GM13977 (cell line): ENCODE results near the gene PRH1.

Experiments
- DNase-seq: peaks from one replicate; pipeline ENCODE4 v3.0.0; 2012; ENCODE audit warnings: low spot score
- in situ Hi-C: fragments of 300-500 bp; cut with MboI; formaldehyde crosslinking; loops from one replicate; pipeline ENCODE4 v1.12.0; 2022; ENCODE audit warnings: low sequenced_read_pairs, low pct_unique_long_range_greater_than_20kb, mixed read lengths, inconsistent platforms; ENCODE audit not compliant: unreplicated experiment
- TF ChIP-seq, protein P1 (sequence below): IDR thresholded peaks from 2 replicates; pipeline ENCODE4 v1.5.1; 2012; ENCODE audit warnings: mild to moderate bottlenecking, control low read depth; ENCODE audit not compliant: insufficient read depth; ENCODE audit errors: extremely low read depth, missing control alignments

The PRH1 gene

DNA sequence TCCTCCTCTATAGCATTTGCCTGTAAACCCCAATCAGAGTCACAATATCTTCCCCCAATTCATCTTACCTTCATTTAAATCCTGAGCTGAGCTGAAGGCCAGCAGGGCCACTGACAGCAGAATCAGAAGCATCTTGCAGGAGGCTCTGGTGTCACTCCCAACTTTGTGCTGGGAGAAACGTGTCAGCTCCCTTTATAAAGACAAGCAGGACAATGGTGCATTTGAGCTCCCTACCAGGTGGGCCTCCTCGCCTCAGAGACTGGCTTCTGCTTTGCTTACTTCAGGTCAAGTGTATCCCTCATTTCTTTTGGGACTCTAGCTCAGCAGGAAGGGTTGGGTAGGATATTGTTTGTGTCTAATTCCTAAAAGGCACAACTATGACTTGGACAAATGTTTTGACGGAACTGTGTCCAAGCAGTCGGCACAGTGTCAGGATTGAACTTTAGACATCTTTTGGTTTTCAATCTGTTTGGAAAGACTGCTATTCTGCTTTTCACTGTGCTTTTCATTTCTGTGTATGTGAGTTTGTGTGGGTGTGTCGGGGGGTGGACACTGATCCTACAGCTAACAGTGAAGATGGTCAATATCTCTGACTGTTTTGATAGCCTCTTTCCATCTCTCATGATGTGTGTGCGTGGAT is at the start of gene PRH1:
TSS of gene PRH1 (minus strand) at position 170 of the 640 bp plus-strand sequence. CDS start at position 132, 38 bp downstream.
- no peak for DNase-seq
- TF ChIP-seq, protein P1, sequence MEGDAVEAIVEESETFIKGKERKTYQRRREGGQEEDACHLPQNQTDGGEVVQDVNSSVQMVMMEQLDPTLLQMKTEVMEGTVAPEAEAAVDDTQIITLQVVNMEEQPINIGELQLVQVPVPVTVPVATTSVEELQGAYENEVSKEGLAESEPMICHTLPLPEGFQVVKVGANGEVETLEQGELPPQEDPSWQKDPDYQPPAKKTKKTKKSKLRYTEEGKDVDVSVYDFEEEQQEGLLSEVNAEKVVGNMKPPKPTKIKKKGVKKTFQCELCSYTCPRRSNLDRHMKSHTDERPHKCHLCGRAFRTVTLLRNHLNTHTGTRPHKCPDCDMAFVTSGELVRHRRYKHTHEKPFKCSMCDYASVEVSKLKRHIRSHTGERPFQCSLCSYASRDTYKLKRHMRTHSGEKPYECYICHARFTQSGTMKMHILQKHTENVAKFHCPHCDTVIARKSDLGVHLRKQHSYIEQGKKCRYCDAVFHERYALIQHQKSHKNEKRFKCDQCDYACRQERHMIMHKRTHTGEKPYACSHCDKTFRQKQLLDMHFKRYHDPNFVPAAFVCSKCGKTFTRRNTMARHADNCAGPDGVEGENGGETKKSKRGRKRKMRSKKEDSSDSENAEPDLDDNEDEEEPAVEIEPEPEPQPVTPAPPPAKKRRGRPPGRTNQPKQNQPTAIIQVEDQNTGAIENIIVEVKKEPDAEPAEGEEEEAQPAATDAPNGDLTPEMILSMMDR = no peak
- in situ Hi-C loops = no loop called here

DNA sequence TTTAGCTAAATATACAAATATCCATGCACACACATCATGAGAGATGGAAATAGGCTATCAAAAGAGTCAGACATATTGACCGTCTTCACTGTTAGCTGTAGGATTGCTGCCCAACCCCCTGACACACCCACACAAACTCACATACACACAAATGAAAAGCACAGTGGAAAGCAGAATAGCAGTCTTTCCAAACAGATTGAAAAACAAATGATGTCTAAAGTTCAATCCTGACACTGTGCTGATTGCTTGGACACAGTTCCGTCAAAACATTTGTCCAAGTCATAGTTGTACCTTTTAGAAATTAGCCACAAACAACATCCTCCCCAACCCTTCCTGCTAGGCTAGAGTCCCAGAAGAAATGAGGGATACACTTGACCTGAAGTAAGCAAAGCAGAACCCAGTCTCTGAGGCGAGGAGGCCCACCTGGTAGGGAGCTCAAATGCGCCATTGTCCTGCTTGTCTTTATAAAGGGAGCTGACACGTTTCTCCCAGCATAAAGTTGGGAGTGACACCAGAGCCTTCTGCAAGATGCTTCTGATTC is 44.8 kb upstream of the PRH1 start, which contains the start of gene PRH2:
TSS of gene PRH2 (plus strand) at position 491 of the 541 bp plus-strand sequence. CDS start at position 529, 38 bp downstream.
- no peak for DNase-seq
- TF ChIP-seq, protein P1 = no peak
- in situ Hi-C loops = no loop called here

DNA sequence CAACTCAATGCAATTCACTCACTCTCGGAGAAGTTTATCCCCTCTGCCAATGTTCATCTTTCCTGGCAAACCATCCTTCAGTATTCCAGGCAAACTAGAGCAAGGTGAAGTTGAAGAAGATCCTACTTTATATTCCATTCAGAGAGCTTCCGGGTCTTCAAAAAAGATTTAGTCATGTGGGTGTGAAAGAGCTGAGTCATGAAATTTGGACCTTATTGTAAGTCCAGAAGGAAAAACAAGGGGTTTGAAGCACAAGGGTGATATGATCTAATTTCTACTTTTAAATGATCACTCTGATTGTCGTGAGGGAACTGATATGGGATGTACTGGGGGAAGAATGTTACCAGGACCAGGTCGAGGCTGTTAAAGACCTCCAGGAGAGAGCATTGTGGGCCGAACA is 42.2 kb upstream of the PRH1 start:
- no peak for DNase-seq
- TF ChIP-seq, protein P1 = no peak
- in situ Hi-C loops = no loop called here

DNA sequence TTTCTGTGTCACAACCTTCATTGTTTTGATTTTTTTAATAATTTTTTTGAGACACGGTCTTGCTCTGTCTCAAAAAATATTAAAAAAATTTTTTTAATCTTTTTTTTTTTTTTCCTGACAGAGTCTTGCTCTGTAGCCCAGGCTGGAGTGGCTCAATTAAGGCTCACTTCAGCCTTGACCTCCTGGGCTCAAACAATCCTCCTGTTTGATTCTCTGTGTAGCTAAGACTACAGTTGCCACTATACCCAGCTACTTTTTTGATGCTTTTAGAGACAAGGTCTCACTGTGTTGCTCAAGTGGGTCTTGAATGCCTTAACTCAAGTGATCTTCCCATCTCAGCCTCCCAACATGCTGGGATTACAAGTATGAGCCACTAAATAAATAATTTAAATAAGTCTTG is 35.8 kb upstream of the PRH1 start:
- in situ Hi-C loops = no loop called here
- TF ChIP-seq, protein P1 = no peak
- DNase-seq = no peak

DNA sequence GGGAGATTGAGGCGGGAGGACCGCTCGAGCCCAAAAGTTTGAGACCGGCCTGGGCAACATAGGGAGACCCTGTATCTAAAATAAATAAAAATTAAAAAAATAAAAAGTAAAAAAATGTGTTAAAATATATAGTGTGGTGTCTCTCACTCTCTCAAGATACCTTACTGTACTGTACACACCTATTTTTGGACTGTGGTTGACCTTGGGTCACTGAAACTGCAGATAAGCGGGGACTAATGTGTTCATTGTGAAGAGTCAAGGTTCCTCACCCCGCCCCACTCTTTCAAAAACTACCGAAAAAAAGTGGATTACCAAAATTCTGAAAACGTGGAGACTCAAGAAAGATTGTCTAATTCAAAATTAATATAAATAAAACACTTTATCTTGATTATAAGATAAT is 26.3 kb upstream of the PRH1 start:
- DNase-seq = no peak
- TF ChIP-seq, protein P1 = no peak
- in situ Hi-C loops = no loop called here

DNA sequence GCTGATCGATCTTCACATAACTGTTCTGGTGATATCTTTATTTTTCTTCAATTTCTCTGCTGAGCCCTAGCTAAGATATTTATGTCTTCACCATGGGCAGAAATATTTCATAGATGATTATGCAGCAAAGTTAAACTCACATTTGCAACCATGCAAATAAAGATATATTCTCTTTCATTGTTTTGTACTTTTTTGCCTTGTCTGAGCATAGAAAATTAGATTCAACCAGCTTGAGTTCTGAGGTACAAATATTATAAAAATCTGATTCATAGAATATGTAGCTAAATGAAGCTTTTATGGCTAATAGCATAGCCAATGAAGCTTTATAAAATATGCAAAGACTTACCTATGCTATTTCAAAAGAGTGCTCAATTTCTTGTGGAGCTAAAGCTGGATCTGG is 25.4 kb upstream of the PRH1 start, which contains the start of gene TAS2R13:
TSS of gene TAS2R13 (minus strand) at position 101 of the 400 bp plus-strand sequence. CDS start 264 bp downstream, outside the sequence.
- TF ChIP-seq, protein P1 = no peak
- in situ Hi-C loops = no loop called here
- no peak for DNase-seq
